ENCODE results near the gene TERC.

TERC gene

GRCh38 chr3:169755488-169755887 lies 9.4 kb downstream of the TERC start:
- Histone ChIP-seq H3K79me2 (ENCODE audit: insufficient read depth, low read length) (no peaks in the 10 kb centered on the region), H2AFZ (ENCODE audit: low read depth, low read length) (no peak overlapping the region), H3K36me3 (ENCODE audit: insufficient read depth, low read length) (no peaks in the 10 kb centered on the region), H3K27ac (ENCODE audit: low read length) (no peak overlapping the region), H3K9me3 (ENCODE audit: insufficient read depth, low read length, severe bottlenecking) (no peaks in the 10 kb centered on the region), H3K9ac (ENCODE audit: low read depth, low read length) (no peak overlapping the region), H3K4me1 (ENCODE audit: insufficient read depth, low read length) (peaks cover 25% of the 10 kb centered on the region), H3K27me3 (ENCODE audit: insufficient read depth, low read length, poor library complexity) (no peaks in the 10 kb centered on the region), H3K4me2 (ENCODE audit: insufficient read depth, low read length) (no peak overlapping the region), H4K20me1 (ENCODE audit: insufficient read depth, low read length) (no peaks in the 10 kb centered on the region), H3K4me3 (ENCODE audit: low read depth in 1 of 2, low read length in 2 of 2) (no peak overlapping the region)
- TF ChIP-seq EZH2 (IDR thresholded peaks at IDR 0.05; ENCODE audit: borderline replicate concordance, low read depth, low read length, severe bottlenecking), result no peak
- no peak for TF ChIP-seq CTCF (IDR thresholded peaks at IDR 0.05; ENCODE audit: borderline replicate concordance, extremely low read depth, low read length, poor library complexity, severe bottlenecking)
- ATAC-seq (ENCODE audit: insufficient read depth, low read depth), result no peak
- no peak for DNase-seq

- Histone ChIP-seq H3K4me1 (ENCODE audit: insufficient read depth, low read length) (peaks cover 21% of the 10 kb centered on the region), H3K4me3 (ENCODE audit: low read depth in 1 of 2, low read length in 2 of 2) (no peak overlapping the region), H2AFZ (ENCODE audit: low read depth, low read length) (no peak overlapping the region), H3K36me3 (ENCODE audit: insufficient read depth, low read length) (no peaks in the 10 kb centered on the region), H3K9ac (ENCODE audit: low read depth, low read length) (no peak overlapping the region), H3K27me3 (ENCODE audit: insufficient read depth, low read length, poor library complexity) (no peaks in the 10 kb centered on the region), H3K79me2 (ENCODE audit: insufficient read depth, low read length) (no peaks in the 10 kb centered on the region), H4K20me1 (ENCODE audit: insufficient read depth, low read length) (no peaks in the 10 kb centered on the region), H3K9me3 (ENCODE audit: insufficient read depth, low read length, severe bottlenecking) (no peaks in the 10 kb centered on the region), H3K27ac (ENCODE audit: low read length) (no peak overlapping the region), H3K4me2 (ENCODE audit: insufficient read depth, low read length) (no peak overlapping the region)
- DNase-seq, result no peak
- TF ChIP-seq CTCF (IDR thresholded peaks at IDR 0.05; ENCODE audit: borderline replicate concordance, extremely low read depth, low read length, poor library complexity, severe bottlenecking) (no peak), EZH2 (IDR thresholded peaks at IDR 0.05; ENCODE audit: borderline replicate concordance, low read depth, low read length, severe bottlenecking) (no peak)
- ATAC-seq (ENCODE audit: insufficient read depth, low read depth), result no peak
Measured at GRCh38 chr3:169754711-169755110, 10.1 kb downstream of the TERC start.

- Histone ChIP-seq H3K27me3 (ENCODE audit: insufficient read depth, low read length, poor library complexity) (peaks cover 21% of the 10 kb centered on the region), H3K9ac (ENCODE audit: low read depth, low read length) (no peak overlapping the region), H3K4me2 (ENCODE audit: insufficient read depth, low read length) (no peak overlapping the region), H2AFZ (ENCODE audit: low read depth, low read length) (no peak overlapping the region), H4K20me1 (ENCODE audit: insufficient read depth, low read length) (no peaks in the 10 kb centered on the region), H3K79me2 (ENCODE audit: insufficient read depth, low read length) (no peaks in the 10 kb centered on the region), H3K9me3 (ENCODE audit: insufficient read depth, low read length, severe bottlenecking) (no peaks in the 10 kb centered on the region), H3K36me3 (ENCODE audit: insufficient read depth, low read length) (no peaks in the 10 kb centered on the region), H3K27ac (ENCODE audit: low read length) (no peak overlapping the region), H3K4me3 (ENCODE audit: low read depth in 1 of 2, low read length in 2 of 2) (no peak overlapping the region), H3K4me1 (ENCODE audit: insufficient read depth, low read length) (no peaks in the 10 kb centered on the region)
- ATAC-seq (ENCODE audit: insufficient read depth, low read depth), result no peak
- no peak for DNase-seq
- TF ChIP-seq EZH2 (IDR thresholded peaks at IDR 0.05; ENCODE audit: borderline replicate concordance, low read depth, low read length, severe bottlenecking), result no peak
- TF ChIP-seq CTCF (IDR thresholded peaks at IDR 0.05; ENCODE audit: borderline replicate concordance, extremely low read depth, low read length, poor library complexity, severe bottlenecking), result no peak
Measured at GRCh38 chr3:169751875-169752274, 13.0 kb downstream of the TERC start.

GRCh38 chr3:169750665-169751064 lies 14.2 kb downstream of the TERC start:
- TF ChIP-seq EZH2 (IDR thresholded peaks at IDR 0.05; ENCODE audit: borderline replicate concordance, low read depth, low read length, severe bottlenecking) (no peak), CTCF (IDR thresholded peaks at IDR 0.05; ENCODE audit: borderline replicate concordance, extremely low read depth, low read length, poor library complexity, severe bottlenecking) (no peak)

More at GRCh38 chr3:169750665-169751064, 14.2 kb downstream of the TERC start:
- Histone ChIP-seq H3K79me2 (ENCODE audit: insufficient read depth, low read length) (no peaks in the 10 kb centered on the region), H3K9me3 (ENCODE audit: insufficient read depth, low read length, severe bottlenecking) (no peaks in the 10 kb centered on the region), H3K4me3 (ENCODE audit: low read depth in 1 of 2, low read length in 2 of 2) (no peak overlapping the region), H4K20me1 (ENCODE audit: insufficient read depth, low read length) (no peaks in the 10 kb centered on the region), H3K9ac (ENCODE audit: low read depth, low read length) (no peak overlapping the region), H3K27me3 (ENCODE audit: insufficient read depth, low read length, poor library complexity) (peaks cover 31% of the 10 kb centered on the region), H2AFZ (ENCODE audit: low read depth, low read length) (no peak overlapping the region), H3K4me2 (ENCODE audit: insufficient read depth, low read length) (no peak overlapping the region), H3K36me3 (ENCODE audit: insufficient read depth, low read length) (no peaks in the 10 kb centered on the region), H3K27ac (ENCODE audit: low read length) (no peak overlapping the region), H3K4me1 (ENCODE audit: insufficient read depth, low read length) (no peaks in the 10 kb centered on the region)
- DNase-seq, result no peak
- ATAC-seq (ENCODE audit: insufficient read depth, low read depth), result no peak
